ENCODE data around the gene ZBED2.

Gene ZBED2

GRCh38 chr3:111601810-111602209 is 6.7 kb upstream of the ZBED2 start:
- DNase-seq: no peak

GRCh38 chr3:111598552-111598951 is 3.4 kb upstream of the ZBED2 start:
- DNase-seq: no peak

- DNase-seq: no peak
Measured at GRCh38 chr3:111598139-111598538, 3.0 kb upstream of the ZBED2 start.

GRCh38 chr3:111596328-111596727 is 1.2 kb upstream of the ZBED2 start:
- DNase-seq: no peak

GRCh38 chr3:111594781-111595180 is 365 bp downstream of the ZBED2 start:
- no peak for DNase-seq

- no peak for DNase-seq
Measured at GRCh38 chr3:111594205-111594604, 941 bp downstream of the ZBED2 start.

- DNase-seq: no peak
Measured at GRCh38 chr3:111593666-111594065, 1.5 kb downstream of the ZBED2 start.

GRCh38 chr3:111592936-111593335 is 2.2 kb downstream of the ZBED2 start:
- no peak for DNase-seq

- DNase-seq: no peak
Measured at GRCh38 chr3:111592143-111592542, 3.0 kb downstream of the ZBED2 start.

- no peak for DNase-seq
Measured at GRCh38 chr3:111591555-111591954, 3.6 kb downstream of the ZBED2 start.

GRCh38 chr3:111590143-111590491 is 5.0 kb downstream of the ZBED2 start:
- DNase-seq: no peak

GRCh38 chr3:111589303-111590142 is 5.6 kb downstream of the ZBED2 start:
- DNase-seq: no peak

- DNase-seq: no peak
Measured at GRCh38 chr3:111588527-111588926, 6.6 kb downstream of the ZBED2 start.

- DNase-seq: no peak
Measured at GRCh38 chr3:111585217-111585616, 9.9 kb downstream of the ZBED2 start.

GRCh38 chr3:111584744-111585143 is 10.4 kb downstream of the ZBED2 start:
- DNase-seq: no peak

- DNase-seq: no peak
Measured at GRCh38 chr3:111582120-111582474, 13.0 kb downstream of the ZBED2 start.

GRCh38 chr3:111581403-111582119 is 13.6 kb downstream of the ZBED2 start:
- DNase-seq: no peak

GRCh38 chr3:111579495-111579894 is 15.7 kb downstream of the ZBED2 start:
- no peak for DNase-seq

GRCh38 chr3:111578867-111579266 is 16.3 kb downstream of the ZBED2 start:
- DNase-seq: no peak

- peak; percentile 15 for DNase-seq
Measured at GRCh38 chr3:111577798-111578685, 17.1 kb downstream of the ZBED2 start.

GRCh38 chr3:111577113-111577512 is 18.0 kb downstream of the ZBED2 start:
- DNase-seq: no peak

- peak; percentile 22 for DNase-seq
Measured at GRCh38 chr3:111571907-111572460, 23.2 kb downstream of the ZBED2 start.

GRCh38 chr3:111571282-111571681 is 23.9 kb downstream of the ZBED2 start:
- no peak for DNase-seq
